Stimulated activated CD8-positive, alpha-beta memory T cell treated with anti-CD3 and anti-CD28 coated beads, Interleukin-4, amount 100 ng/mL, for 24 hours (primary cell): ENCODE results near the gene SPEG.

Source experiments
- DNase-seq: peaks from one replicate; pipeline ENCODE4 v3.0.0-alpha.2; 2020; ENCODE audit warnings: low read depth

SPEG gene

GRCh38 chr2:219533930-219534661 lies 99.5 kb downstream of the SPEG start:
- DNase-seq: no peak

GRCh38 chr2:219536425-219536824 lies 101.8 kb downstream of the SPEG start:
- no peak for DNase-seq

- no peak for DNase-seq
These were observed 102.3 kb downstream of the SPEG start for GRCh38 chr2:219536967-219537366.

GRCh38 chr2:219537657-219538488 lies 103.2 kb downstream of the SPEG start:
- DNase-seq: no peak

GRCh38 chr2:219538504-219538951 lies 103.9 kb downstream of the SPEG start:
- no peak for DNase-seq

GRCh38 chr2:219538956-219539788 lies 104.5 kb downstream of the SPEG start:
- DNase-seq: no peak

GRCh38 chr2:219539926-219540678 lies 105.5 kb downstream of the SPEG start:
- no peak for DNase-seq

- no peak for DNase-seq
These were observed 106.3 kb downstream of the SPEG start for GRCh38 chr2:219540784-219541504.

- peak; percentile 74 for DNase-seq
These were observed 107.1 kb downstream of the SPEG start for GRCh38 chr2:219541611-219542180.

- peak; percentile 15 for DNase-seq
These were observed 108.4 kb downstream of the SPEG start for GRCh38 chr2:219542931-219543595.

GRCh38 chr2:219543596-219544358 lies 109.1 kb downstream of the SPEG start, which contains the start of the genes CHPF and TMEM198:
Gene CHPF, minus strand, starts transcription at chr2:219543809. Its CDS starts 271 bp downstream, at chr2:219543538.
Gene TMEM198, plus strand, starts transcription at chr2:219544028. Its CDS starts 700 bp downstream, at chr2:219544728.
- peak; percentile 90 for DNase-seq

- DNase-seq: no peak
These were observed 109.9 kb downstream of the SPEG start for GRCh38 chr2:219544567-219544966.

- no peak for DNase-seq
These were observed 110.8 kb downstream of the SPEG start for GRCh38 chr2:219545295-219545942.

GRCh38 chr2:219545943-219546352 lies 111.3 kb downstream of the SPEG start:
- DNase-seq: no peak

GRCh38 chr2:219547621-219548020 lies 113.0 kb downstream of the SPEG start:
- no peak for DNase-seq
